Activated CD4-positive, CD25-positive, alpha-beta regulatory T cell treated with anti-CD3 and anti-CD28 coated beads, Interleukin-2, amount 50 U/mL, for 72 hours (primary cell): ENCODE results near the gene ACTN3.

Experiments used
- DNase-seq: peaks from one replicate; pipeline ENCODE4 v3.0.0; 2021

ACTN3 gene

DNA sequence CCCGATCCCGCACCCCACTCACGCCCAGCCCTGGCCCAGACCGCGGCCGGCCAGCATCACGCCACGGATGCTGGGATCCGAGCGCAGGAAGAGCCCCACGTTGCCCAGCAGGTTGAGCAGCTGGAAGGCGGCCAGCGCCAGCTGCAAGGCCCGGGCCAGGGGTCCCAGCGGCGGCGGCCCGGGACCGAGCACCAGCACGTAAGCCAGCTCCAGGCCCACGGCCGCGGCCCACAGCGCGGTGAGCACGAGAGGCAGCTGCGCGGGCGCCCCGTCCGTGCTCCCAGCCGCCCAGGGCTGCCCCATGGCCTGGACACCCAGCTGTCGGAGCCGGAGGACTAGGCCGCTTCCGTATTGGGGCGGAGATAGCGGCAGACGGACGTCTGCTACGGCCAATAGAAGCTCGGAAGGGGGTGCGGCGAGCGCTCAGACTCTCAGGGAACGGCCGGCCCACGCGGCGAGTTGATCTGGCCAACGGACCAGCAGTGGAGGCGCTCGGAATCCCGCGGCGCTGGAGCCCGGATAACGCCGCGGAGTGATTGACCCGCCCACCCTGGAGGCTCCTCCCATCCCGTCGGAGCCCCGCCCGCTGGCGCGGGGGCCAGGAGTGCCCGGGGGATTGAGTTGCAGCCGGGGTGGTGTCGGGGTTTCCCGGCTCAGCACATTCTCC lies 869 bp upstream of the ACTN3 start, which contains the start of gene ZDHHC24:
Gene ZDHHC24 (minus strand): TSS at position 348 of the 667 bp plus-strand sequence. CDS start 45 bp downstream, at position 303.
- DNase-seq, result peak; percentile 91

- no peak for DNase-seq
Measured at GRCh38 chr11:66546966-66547661, 411 bp downstream of the ACTN3 start.

DNA sequence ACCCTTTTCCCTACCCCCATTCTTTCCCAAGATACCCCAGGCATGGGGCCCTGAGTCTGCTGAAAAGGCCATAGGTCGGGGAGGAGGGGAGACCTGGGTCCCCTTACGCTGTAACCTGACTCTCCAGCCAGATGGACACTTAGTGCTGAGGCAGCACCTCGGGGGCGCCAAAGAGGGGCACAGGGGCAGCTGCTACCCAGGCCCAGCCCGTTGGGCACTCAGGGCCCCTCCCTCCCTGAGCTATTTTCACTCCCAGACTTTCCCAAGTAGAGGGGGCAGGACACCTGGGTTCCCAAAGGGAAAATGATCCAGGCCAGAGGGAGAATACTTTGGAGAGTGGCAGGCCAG lies 933 bp downstream of the ACTN3 start:
- no peak for DNase-seq

- no peak for DNase-seq
Measured at GRCh38 chr11:66548041-66548440, 1.3 kb downstream of the ACTN3 start.

DNA sequence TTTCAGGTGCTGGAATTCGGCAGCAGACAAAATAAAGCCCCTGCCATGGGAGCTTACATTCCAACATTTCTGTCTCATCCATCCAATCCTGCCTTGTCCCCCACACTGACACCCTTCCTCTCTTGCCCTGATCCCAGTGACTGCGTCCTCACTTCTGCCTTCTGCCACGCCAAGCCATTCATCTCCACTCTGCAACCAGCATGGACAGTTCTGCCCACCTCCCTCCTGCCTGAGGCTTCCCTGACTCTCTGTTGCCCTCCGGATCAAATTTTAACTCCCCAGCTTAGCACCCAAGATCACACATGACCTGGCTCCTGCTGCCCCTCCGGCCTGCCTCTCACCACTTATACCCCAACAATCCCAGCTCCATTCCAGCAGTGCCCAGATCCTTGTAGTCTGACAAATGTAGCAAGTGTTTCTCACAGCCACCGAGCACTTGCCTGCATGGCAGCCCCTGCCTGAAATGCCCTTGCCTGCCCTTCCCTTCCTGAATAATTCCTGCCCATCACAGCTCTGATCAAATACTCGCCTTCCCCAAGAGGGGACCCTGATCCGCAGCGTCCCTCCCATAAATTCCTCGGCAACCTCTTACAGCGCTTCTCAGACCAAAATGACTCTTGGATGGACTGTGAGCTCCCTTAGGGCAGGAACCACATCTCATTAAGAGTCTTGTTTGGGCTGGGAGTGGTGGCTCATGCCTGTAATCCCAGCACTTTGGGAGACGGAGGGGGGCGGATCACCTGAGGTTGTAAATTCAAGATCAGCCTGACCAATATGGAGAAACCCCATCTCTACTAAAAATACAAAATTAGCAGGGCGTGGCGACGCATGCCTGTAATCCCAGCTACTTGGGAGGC lies 2.3 kb downstream of the ACTN3 start:
- DNase-seq, result no peak

DNA sequence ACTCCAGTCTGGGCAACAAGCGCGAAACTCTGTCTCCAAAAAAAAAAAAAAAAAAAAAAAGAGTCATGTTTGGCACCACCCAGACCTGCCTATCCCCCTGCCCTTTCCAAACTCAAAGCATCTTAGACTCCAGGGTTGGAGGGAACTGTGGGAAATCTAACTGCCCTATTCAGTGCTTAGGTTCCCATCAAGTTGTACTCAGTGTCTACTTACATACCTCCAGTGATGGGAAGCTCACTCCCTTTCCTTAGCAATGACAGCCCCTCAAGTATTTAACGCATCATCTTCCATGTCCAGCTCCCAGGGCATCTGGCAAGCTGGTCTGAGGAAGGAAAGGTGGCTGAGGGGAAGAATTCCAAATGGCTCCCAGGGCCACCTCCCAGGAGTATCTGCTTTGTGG lies 3.0 kb downstream of the ACTN3 start:
- DNase-seq, result no peak

GRCh38 chr11:66550887-66551286 lies 4.2 kb downstream of the ACTN3 start:
- DNase-seq, result no peak

DNA sequence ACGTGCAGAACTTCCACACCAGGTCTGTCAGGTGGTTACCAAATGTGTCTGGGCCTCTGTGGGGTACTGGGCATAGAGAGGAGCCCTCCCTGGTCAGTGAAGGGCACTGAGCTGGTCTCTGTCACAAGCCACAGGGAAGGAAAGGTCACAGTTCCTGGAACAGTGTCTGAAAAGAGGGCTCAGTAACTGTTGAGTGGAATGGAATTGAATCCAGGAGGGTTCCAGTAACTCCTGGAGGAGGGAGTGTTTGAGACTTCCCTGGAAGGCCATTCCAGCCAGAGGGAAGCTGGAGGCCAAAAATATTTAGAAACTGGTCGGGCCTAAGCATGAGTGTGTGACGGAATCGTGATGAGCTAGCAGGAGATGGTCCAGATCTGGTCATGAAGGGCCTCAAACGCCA lies 7.9 kb downstream of the ACTN3 start:
- DNase-seq, result no peak

- DNase-seq, result no peak
Measured at GRCh38 chr11:66555416-66555815, 8.7 kb downstream of the ACTN3 start.

DNA sequence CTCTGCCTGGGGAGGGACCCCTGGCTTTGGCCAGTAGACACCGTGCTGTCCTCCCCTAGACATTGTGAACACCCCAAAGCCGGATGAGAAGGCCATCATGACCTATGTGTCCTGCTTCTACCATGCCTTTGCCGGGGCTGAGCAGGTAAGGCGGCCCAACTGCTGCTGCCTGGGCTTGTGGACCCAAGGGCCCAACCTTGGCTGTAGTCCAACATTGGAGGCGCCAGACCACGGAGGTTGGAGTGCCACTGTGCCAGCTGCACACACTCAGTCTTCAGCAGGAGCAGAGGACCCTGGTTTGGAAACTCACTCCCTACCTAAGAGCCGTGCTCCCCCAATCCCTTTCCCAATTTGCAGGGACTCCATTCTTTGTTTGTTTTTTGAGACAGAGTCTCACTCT lies 9.4 kb downstream of the ACTN3 start:
- no peak for DNase-seq

DNA sequence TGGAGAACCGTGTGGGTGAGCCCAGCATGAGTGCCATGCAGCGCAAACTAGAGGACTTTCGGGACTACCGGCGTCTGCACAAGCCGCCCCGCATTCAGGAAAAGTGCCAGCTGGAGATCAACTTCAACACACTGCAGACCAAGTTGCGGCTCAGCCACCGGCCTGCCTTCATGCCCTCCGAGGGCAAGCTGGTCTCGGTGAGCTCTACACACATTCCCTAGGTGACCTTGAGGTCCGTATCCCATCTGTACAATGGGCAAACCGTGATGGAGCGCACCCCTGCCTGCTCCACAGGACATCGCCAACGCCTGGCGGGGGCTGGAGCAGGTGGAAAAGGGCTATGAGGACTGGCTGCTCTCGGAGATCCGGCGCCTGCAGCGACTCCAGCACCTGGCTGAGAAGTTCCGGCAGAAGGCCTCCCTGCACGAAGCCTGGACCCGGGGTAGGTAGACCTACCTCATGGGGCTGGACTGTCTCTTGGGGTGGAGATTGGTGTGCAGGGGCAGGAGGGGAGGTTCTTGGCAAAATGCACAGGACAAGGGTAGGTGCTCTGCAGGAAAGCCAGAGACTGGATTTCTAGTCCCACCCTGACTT lies 11.1 kb downstream of the ACTN3 start:
- no peak for DNase-seq

DNA sequence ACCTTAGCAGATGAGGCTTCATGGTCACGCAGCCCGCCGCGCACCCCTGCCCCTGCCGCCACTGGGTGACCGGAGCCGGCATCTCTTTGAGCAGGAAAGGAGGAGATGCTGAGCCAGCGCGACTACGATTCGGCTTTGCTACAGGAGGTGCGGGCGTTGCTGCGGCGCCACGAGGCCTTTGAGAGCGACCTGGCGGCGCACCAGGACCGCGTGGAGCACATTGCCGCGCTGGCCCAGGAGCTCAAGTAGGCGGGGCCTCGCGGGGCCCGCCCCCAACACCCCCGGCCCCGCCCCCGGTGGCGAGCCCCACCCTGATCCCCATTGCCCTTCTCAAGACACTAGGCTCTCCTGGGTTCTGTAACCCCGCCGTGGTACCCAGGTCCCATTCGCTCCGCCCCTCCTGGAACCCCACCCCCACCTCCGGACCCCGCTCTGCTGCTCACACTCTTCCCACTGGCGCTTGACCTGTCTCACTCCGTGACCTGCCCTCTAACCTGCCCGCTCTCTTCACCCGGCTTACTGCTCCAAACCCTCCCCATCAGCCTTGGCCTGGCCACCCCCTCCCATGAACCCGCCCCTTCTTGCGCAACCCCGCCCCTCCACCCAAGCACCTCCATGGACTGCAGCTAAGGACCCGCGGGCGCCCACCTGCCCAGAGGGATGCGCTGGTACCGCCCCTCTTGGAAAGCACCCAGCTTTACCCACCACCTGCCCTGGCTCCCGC lies 12.6 kb downstream of the ACTN3 start:
- DNase-seq, result no peak

- no peak for DNase-seq
Measured at GRCh38 chr11:66559866-66560676, 13.4 kb downstream of the ACTN3 start.

DNA sequence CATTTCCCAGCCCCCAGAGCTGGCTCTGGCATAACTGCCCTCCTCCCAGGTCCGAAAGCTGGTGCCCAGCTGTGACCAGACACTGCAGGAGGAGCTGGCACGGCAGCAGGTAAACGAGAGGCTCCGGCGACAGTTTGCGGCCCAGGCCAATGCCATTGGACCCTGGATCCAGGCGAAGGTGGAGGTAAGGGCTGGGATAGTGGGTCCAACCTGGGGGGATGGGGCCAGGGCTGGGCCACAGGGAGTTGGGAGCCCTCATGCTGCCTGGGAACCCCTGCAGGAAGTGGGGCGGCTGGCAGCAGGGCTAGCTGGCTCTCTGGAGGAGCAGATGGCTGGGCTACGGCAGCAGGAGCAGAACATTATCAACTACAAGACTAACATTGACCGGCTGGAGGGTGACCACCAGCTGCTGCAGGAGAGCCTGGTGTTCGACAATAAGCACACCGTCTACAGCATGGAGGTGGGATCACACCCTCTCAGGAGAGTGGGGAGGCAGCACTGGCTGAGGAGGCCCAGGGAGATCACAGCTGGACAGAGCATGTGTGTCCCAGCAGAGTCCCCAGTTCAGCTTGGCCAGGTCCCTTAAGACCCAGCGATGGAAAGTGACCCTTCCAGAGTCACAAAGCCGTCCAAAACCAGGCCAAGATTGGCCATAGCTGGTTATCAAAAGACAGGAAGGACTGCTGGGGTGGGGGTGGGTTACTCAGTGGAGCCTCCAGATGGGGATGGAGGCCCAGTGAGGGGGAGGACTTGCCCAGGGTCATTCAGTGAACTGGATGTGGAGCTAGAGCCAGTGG lies 14.7 kb downstream of the ACTN3 start:
- no peak for DNase-seq

DNA sequence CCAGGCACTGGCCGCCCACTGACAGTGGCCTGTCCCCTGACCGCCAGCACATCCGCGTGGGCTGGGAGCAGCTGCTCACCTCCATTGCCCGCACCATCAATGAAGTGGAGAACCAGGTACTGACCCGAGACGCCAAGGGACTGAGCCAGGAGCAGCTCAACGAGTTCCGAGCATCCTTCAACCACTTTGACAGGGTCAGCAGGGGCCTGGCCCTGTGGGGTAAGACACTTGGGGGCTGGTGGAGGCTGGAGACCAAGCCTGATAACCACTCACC lies 15.2 kb downstream of the ACTN3 start:
- DNase-seq, result no peak

GRCh38 chr11:66562275-66562674 lies 15.6 kb downstream of the ACTN3 start:
- DNase-seq, result no peak

GRCh38 chr11:66562907-66563583 lies 16.3 kb downstream of the ACTN3 start:
- no peak for DNase-seq

DNA sequence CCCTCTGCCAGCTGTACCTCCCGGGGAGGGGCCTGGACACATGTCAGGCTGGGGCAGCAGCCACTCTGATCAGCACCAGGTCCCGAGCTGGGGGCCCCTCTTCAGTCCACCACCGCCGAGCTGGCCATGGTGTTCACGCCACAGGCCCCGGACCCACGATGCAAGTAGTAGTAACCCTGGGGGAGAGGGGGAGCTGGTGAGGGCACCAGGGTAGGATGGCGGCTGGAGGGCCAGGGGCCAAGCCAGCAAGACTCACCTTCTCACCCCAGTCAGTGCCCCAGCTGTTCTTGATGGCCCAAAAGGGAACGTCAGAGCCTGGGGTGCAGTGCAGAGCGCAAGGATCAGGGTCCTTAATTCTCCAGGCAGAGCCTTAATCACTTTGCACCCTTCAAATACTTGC lies 17.1 kb downstream of the ACTN3 start:
- DNase-seq, result no peak

DNA sequence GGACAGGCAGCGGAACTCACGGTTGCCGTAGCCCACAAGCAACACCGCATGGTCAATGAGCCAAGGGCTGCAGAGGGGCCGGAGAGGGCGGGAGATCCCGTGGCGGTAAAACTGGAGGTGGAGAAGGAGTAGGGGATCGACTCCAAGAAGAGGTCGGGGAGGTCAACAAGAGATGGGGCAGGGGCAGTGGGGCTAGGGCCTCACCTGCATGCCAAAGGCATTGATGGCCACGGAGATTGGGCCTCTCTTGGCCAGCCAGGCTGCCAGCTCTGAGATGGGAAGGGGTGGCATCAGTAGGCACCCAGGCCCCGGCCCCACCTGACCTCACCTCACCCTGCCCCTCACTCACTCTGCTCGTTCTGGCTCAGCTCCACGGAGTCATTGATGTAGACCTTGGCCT lies 17.8 kb downstream of the ACTN3 start:
- DNase-seq, result no peak

- no peak for DNase-seq
Measured at GRCh38 chr11:66564984-66565383, 18.3 kb downstream of the ACTN3 start.

GRCh38 chr11:66566221-66566620 lies 19.5 kb downstream of the ACTN3 start:
- no peak for DNase-seq
